Skeletal muscle tissue (tissue), 4 donors: ENCODE data around the gene TNNI3K. TPM values are rescaled to one million over a fixed set of nuclear protein-coding genes. Genes with fewer than 3 reads are reported as not detected.
"Not testable (repeated sequence)": the region's sequence is repeated elsewhere in the genome, so short reads cannot be mapped to it uniquely, and the experiment has no call there.

Experiments
- H3K27ac ChIP-seq: one replicate; pipeline ENCODE4 v1.7.0; 2013; ENCODE audit warnings: mild to moderate bottlenecking, low read depth, low read length, inconsistent platforms
- H3K27me3 ChIP-seq, 3 donors: one replicate each; pipeline ENCODE4 v1.7.0; 2013; ENCODE audit warnings: low read length in 3 of 3; ENCODE audit not compliant: control insufficient read depth in 3 of 3, insufficient read depth in 3 of 3
- H3K36me3 ChIP-seq, 3 donors: one replicate each; pipeline ENCODE4 v1.7.0; 2013; ENCODE audit warnings: low read length in 3 of 3; ENCODE audit not compliant: control insufficient read depth in 3 of 3, insufficient read depth in 3 of 3
- H3K4me1 ChIP-seq, 3 donors: one replicate each; pipeline ENCODE4 v1.7.0; 2013; ENCODE audit warnings: low read length in 3 of 3, mild to moderate bottlenecking in 3 of 3; ENCODE audit not compliant: control insufficient read depth in 3 of 3, insufficient read depth in 3 of 3
- H3K4me3 ChIP-seq, 3 donors: one replicate each; pipeline ENCODE4 v1.7.0; 2013; ENCODE audit warnings: low read length in 3 of 3
- H3K9ac ChIP-seq, 3 donors: one replicate each; pipeline ENCODE4 v1.7.0; 2013; ENCODE audit warnings: low read length in 3 of 3, mild to moderate bottlenecking in 3 of 3, moderate library complexity in 2 of 3, low read depth in 1 of 3
- H3K9me3 ChIP-seq, 3 donors: one replicate each; pipeline ENCODE4 v1.7.0; 2013; ENCODE audit warnings: low read length in 3 of 3; ENCODE audit not compliant: control insufficient read depth in 3 of 3
- total RNA-seq: library from RNA; depleted of rRNA; stranded (reverse); fragments of >200 nt; gene quantifications from one replicate; pipeline ENCODE4 v1.2.3, GENCODE V29; 2014
- donor health status: Osteomylitis.

Gene TNNI3K
- total RNA-seq, 1 donor from 2014 or later = 2.1 TPM

DNA sequence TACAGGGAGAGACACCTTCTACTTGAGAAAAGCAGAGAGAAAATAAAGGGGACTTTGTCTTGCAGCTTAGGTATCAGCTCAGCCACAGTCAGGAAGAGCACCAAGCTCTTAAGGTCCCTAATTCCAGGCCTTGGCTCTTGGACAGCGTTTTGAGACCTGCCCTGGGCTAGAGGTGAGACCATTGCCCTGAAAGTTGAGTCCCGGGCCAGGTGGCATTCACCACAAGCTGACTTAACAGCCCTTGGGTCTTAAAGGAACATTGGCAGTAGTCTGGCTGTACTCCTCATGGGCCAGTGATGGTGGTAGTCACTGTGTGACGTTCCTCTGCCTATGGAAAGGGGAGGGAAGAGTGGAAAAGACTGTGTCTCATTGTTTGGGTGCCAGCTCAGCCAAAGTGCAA lies 11.7 kb upstream of the TNNI3K start:
- Histone ChIP-seq H3K4me3 (no peak overlapping the region), H3K9me3 (peaks cover 0 to 10% (median 0%) of the 10 kb centered on the region in 3 donors)

GRCh38 chr1:74236440-74236839 lies 1.3 kb downstream of the TNNI3K start:
- no peaks in the 10 kb centered on the region for H3K9me3 ChIP-seq
- no peaks in the 10 kb centered on the region for H3K4me1 ChIP-seq
- no peak overlapping the region for H3K9ac ChIP-seq
- no peak overlapping the region for H3K4me3 ChIP-seq
- no peaks in the 10 kb centered on the region for H3K36me3 ChIP-seq
- no peak overlapping the region for H3K27ac ChIP-seq
- H3K27me3 ChIP-seq = no peaks in the 10 kb centered on the region

More for the DNA sequence above, 11.7 kb upstream of the TNNI3K start:
- Histone ChIP-seq H3K36me3 (no peaks in the 10 kb centered on the region), H3K4me1 (no peaks in the 10 kb centered on the region), H3K27ac (no peak overlapping the region), H3K27me3 (no peaks in the 10 kb centered on the region), H3K9ac (no peak overlapping the region)

- H3K36me3 ChIP-seq = no peaks in the 10 kb centered on the region
- no peaks in the 10 kb centered on the region for H3K4me1 ChIP-seq
- no peak overlapping the region for H3K9ac ChIP-seq
- H3K27me3 ChIP-seq = no peaks in the 10 kb centered on the region
- H3K27ac ChIP-seq = no peak overlapping the region
- no peaks in the 10 kb centered on the region for H3K9me3 ChIP-seq
- no peak overlapping the region for H3K4me3 ChIP-seq
These were observed 1.8 kb downstream of the TNNI3K start for GRCh38 chr1:74237035-74237434.

DNA sequence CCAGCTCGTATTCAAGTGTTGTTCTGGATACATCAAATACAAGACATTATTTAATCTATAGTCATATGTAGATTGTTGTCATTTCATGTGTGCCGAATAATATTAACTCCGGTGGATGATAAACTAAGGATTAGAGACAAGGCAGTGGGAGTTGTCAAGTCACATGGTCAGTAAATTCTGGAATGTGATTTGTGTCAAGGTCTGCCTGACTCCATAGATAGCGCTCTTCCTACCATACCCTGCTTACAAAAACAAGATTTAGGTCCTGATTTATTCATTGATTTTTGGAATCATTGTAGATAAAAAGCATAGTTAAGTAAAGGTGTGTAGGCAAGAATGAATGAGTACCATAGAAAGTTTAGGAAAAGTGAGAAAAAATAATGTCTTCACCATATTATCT lies 2.6 kb downstream of the TNNI3K start:
- Histone ChIP-seq H3K9me3 (no peaks in the 10 kb centered on the region), H3K36me3 (no peaks in the 10 kb centered on the region), H3K4me3 (no peak overlapping the region), H3K27ac (no peak overlapping the region), H3K27me3 (no peaks in the 10 kb centered on the region), H3K4me1 (no peaks in the 10 kb centered on the region), H3K9ac (no peak overlapping the region)

DNA sequence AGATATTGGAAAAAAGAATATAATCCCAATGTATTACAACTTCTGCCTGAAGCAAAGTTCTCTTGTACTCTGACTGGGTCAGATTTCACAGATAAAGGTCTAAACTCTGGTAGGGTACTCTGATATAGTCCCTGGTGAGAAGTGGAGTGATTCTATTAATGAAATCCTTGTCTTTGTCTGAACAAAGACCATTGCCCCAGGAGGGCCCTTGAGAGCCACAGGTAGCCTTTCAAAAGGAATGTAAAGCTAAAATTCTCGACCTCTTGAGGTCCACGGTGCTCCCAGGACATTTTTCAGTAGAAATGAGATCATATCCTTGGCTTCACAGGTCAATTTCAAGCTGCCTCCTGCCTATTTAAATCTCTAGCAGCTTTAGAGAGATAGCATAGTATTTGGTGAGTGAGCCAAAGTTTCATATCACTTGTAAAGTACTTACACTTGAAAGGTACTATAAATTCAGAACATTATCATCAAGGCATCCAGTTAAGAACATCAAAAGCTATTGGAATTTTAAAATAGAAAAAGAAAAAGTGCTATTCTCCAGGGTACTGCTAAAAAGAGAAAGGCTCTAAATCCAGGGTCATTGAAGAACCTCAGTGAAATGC lies 10.1 kb downstream of the TNNI3K start:
- H3K9me3 ChIP-seq = no peaks in the 10 kb centered on the region
- H3K4me3 ChIP-seq = no peak overlapping the region
- H3K9ac ChIP-seq = no peak overlapping the region
- no peaks in the 10 kb centered on the region for H3K4me1 ChIP-seq
- H3K27me3 ChIP-seq = no peaks in the 10 kb centered on the region
- H3K36me3 ChIP-seq = no peaks in the 10 kb centered on the region
- no peak overlapping the region for H3K27ac ChIP-seq

GRCh38 chr1:74246315-74246714 lies 11.1 kb downstream of the TNNI3K start:
- Histone ChIP-seq H3K9ac (no peak overlapping the region), H3K4me1 (no peaks in the 10 kb centered on the region), H3K9me3 (no peaks in the 10 kb centered on the region), H3K27me3 (no peaks in the 10 kb centered on the region), H3K27ac (no peak overlapping the region), H3K36me3 (no peaks in the 10 kb centered on the region), H3K4me3 (no peak overlapping the region)

- no peak overlapping the region for H3K4me3 ChIP-seq
- no peaks in the 10 kb centered on the region for H3K36me3 ChIP-seq
- no peaks in the 10 kb centered on the region for H3K27me3 ChIP-seq
- H3K9me3 ChIP-seq = no peaks in the 10 kb centered on the region
- no peaks in the 10 kb centered on the region for H3K4me1 ChIP-seq
- H3K9ac ChIP-seq = no peak overlapping the region
- H3K27ac ChIP-seq = no peak overlapping the region
These were observed 12.8 kb downstream of the TNNI3K start for GRCh38 chr1:74247881-74248528.

- H3K4me3 ChIP-seq, H3K36me3 ChIP-seq, H3K9ac ChIP-seq, H3K27ac ChIP-seq, H3K4me1 ChIP-seq, H3K27me3 ChIP-seq, H3K9me3 ChIP-seq: not testable (repeated sequence)
These were observed 18.1 kb downstream of the TNNI3K start for GRCh38 chr1:74253243-74253824.

DNA sequence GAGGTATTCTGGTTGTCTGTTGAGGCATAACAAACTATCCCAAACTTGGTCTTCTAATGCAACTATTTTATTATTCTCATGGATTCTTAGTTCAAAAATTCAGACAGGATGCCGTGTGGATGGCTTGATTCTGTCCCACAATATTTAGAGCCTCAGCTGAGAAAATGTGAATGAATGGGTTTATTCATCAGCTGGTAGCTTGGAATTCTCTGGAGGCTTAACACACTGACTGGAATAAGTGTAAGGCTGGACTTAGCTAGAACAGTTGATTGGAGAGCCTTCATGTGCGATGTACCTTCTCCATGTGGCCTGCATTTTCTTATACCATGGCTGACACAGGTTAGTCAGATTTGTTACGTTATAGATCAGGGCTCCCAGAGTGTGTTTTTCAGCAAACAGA lies 30.8 kb downstream of the TNNI3K start:
- Histone ChIP-seq H3K27me3 (no peaks in the 10 kb centered on the region), H3K27ac (no peak overlapping the region), H3K9ac (no peak overlapping the region), H3K36me3 (no peaks in the 10 kb centered on the region), H3K4me3 (no peak overlapping the region), H3K9me3 (no peaks in the 10 kb centered on the region), H3K4me1 (no peaks in the 10 kb centered on the region)

DNA sequence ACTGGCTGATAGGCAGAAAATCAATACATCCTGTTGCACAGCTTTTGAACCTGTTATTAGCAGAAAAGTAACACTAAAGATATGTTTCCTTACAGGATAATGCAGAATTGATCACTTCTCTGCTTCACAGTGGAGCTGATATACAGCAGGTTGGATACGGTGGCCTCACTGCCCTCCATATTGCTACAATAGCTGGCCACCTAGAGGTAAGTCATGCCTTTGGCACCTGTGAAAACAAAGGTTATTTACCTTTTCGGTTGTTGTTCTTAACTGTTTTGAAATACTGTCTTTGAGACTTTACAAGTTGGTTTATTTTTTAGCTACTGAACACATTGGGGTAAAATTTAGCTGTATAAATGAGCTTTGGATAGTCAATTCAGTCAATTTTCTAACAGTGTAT lies 36.3 kb downstream of the TNNI3K start:
- Histone ChIP-seq H3K9ac (no peak overlapping the region), H3K27me3 (no peaks in the 10 kb centered on the region), H3K27ac (no peak overlapping the region)

More for the DNA sequence above, 36.3 kb downstream of the TNNI3K start:
- no peak overlapping the region for H3K4me3 ChIP-seq
- no peaks in the 10 kb centered on the region for H3K36me3 ChIP-seq
- H3K4me1 ChIP-seq = no peaks in the 10 kb centered on the region
- H3K9me3 ChIP-seq = no peaks in the 10 kb centered on the region
